Epithelial cell of proximal tubule (primary cell): ENCODE measurements around the gene POPDC2. TPM values are rescaled to one million over a fixed set of nuclear protein-coding genes. Genes with fewer than 3 reads are reported as not detected.
"Not testable (repeated sequence)": the region's sequence is repeated elsewhere in the genome, so short reads cannot be mapped to it uniquely, and the experiment has no call there.

Source experiments
- DNase-seq: peaks from one replicate; pipeline ENCODE4 v3.0.0-alpha.2; 2011; ENCODE audit warnings: low read depth
- H3K4me3 ChIP-seq: 2 replicates; pipeline ENCODE4 v1.5.1; 2011; ENCODE audit warnings: low read depth, mild to moderate bottlenecking, low read length
- total RNA-seq: library from RNA; depleted of rRNA; stranded (reverse); fragments of >200 nt; gene quantifications from 2 replicates; pipeline ENCODE4 v1.2.3, GENCODE V29; 2015
- TF ChIP-seq, protein P1 (sequence below): conservative IDR thresholded peaks from 2 replicates; pipeline ENCODE4 v1.5.1; 2012; ENCODE audit warnings: low read depth, mild to moderate bottlenecking, low read length

The POPDC2 gene
- total RNA-seq, 1 donor from 2014 or later = 0.06 TPM

DNA sequence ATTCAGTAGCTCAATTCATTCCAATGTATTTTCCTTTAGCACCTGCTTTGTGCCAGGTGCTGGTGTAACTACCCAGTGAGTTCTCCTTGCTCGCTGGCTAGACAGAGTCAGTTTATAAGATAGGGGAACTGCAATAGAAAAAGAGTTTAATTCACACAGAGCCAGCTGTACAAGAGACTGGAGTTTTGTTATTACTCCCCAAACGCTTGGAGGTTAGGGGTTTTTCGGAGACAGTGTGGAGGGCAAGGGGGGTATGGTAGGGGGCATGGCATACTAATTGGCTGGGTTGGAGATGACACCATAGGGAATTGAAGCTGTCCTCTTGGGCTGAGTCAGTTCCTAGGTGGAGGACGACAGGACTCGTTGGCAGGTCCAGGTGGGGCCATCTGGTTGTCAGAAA is 37.0 kb upstream of the POPDC2 start:
- no peak overlapping the region for H3K4me3 ChIP-seq
- no peak for DNase-seq
- TF ChIP-seq, protein P1, sequence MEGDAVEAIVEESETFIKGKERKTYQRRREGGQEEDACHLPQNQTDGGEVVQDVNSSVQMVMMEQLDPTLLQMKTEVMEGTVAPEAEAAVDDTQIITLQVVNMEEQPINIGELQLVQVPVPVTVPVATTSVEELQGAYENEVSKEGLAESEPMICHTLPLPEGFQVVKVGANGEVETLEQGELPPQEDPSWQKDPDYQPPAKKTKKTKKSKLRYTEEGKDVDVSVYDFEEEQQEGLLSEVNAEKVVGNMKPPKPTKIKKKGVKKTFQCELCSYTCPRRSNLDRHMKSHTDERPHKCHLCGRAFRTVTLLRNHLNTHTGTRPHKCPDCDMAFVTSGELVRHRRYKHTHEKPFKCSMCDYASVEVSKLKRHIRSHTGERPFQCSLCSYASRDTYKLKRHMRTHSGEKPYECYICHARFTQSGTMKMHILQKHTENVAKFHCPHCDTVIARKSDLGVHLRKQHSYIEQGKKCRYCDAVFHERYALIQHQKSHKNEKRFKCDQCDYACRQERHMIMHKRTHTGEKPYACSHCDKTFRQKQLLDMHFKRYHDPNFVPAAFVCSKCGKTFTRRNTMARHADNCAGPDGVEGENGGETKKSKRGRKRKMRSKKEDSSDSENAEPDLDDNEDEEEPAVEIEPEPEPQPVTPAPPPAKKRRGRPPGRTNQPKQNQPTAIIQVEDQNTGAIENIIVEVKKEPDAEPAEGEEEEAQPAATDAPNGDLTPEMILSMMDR = no peak

DNA sequence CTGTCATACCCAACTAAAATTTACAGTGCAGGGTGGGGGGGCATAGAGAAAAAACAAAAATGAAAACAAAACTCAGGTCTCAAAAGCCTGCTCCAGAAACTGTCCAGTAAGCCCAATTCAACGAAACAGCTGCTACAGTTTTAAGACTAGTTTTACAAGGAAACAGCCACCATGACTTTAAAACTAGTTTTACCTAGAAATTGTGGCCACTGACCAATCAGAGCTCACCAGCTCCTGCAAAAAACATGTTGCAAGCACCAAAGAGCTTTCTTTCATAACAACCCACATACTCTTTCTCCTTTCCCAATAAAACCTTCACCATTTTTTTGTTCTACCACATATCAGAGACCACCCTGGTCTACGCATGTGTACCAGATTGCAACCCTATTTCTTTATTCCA is 35.1 kb upstream of the POPDC2 start:
- H3K4me3 ChIP-seq = no peak overlapping the region
- no peak for DNase-seq
- TF ChIP-seq, protein P1 = no peak

DNA sequence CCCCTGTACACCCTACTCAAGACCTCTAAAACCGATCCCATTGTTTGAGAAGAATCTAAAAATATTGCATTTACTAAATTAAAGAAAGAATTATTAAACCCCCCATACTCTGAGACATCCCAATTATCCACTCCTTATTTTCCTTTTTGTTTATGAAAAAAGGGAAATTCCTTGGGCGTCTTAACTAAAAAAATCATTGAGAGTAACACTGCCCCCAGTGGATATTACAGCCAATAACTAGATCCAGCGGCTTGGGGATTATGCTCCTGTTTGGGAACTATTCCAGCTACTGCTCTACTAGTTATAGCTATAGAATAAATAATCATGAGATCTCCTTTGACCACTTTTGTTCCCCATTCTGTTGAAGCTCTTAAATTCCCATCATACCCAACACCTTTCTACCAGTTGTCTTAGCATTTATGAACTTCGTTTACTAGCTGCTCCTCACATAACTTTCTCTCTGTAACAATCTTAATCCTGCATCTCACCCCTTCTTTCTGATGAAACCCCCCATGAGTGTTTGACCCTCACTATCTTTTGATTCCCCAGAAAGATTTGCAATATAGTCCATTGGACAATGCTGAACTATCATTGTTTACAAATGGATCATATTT is 29.8 kb upstream of the POPDC2 start:
- TF ChIP-seq, protein P1 = peak; percentile 67
- no peak overlapping the region for H3K4me3 ChIP-seq
- DNase-seq = no peak

DNA sequence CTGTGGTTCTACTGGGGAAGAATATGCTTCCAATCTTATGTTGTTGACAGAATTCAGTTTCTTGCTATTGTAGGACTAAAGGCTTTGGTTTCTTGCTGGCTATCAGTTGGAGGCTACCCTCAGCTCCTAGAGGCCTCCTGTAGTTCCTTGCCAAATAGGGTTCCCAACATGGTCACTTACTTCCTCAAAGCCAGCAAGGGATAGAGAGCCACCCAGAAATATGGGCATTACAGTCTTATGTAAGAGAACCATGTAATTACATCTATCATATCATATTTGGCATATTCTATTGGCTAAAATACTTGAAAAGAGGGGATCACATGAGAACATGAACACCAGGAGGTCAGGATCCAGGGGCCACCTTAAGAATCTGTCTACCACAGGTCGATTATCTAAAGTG is 23.0 kb upstream of the POPDC2 start:
- TF ChIP-seq, protein P1 = no peak
- no peak for DNase-seq

GRCh38 chr3:119681279-119681678 is 20.9 kb upstream of the POPDC2 start:
- no peak overlapping the region for H3K4me3 ChIP-seq
- DNase-seq = no peak
- TF ChIP-seq, protein P1 = peak; percentile 73

More for the DNA sequence above, 23.0 kb upstream of the POPDC2 start:
- H3K4me3 ChIP-seq = no peak overlapping the region

- TF ChIP-seq, protein P1 = no peak
- DNase-seq = no peak
- H3K4me3 ChIP-seq = no peak overlapping the region
Observed at GRCh38 chr3:119679874-119680273, 19.5 kb upstream of the POPDC2 start.

DNA sequence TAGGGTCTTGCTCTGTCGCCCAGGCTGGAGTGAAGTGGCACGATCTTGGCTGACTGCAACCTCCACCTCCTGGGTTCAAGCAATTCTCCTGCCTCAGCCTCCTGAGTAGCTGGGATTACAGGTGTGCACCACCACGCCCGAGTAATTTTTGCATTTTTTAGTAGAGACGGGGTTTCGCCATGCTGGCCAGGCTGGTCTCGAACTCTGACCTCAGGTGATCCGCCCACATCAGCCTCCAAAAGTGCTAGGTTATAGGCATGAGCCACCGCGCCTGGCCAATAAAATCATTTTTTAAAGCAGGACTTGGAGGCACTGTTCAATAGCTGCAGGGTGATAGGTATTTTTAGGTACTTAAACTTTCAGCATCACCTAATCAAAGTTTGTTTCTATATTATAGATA is 17.8 kb upstream of the POPDC2 start:
- not testable (repeated sequence) for DNase-seq, H3K4me3 ChIP-seq
